ENCODE measurements around the gene PLPPR3.

Gene PLPPR3

DNA sequence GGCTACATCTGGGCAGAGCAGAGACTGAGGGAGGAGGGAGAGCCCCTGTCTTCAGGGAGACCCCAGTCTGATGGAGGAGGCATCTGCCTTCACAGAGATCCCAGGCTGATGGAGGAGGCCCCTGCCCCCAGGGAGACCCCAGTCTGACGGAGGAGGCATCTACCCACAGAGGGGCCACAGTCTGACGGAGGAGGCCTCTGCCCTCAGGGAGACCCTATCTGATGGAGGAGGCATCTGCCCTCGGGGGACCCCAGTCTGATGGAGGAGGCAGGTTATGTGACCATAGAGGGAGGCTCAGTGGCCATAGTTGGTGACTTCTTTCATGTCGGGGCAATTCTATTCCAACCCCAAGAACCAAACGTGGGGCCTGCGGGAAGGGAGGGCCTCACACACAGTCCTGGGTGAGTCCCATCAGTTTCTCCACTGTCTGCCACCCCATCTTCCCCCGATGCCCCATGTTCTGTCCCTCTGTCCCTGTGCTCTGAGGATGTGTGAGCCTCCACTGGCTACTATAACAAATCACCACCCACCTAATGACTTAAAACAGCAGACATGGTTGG, 56.5 kb downstream of the PLPPR3 start:
- DNase-seq, result no peak

DNA sequence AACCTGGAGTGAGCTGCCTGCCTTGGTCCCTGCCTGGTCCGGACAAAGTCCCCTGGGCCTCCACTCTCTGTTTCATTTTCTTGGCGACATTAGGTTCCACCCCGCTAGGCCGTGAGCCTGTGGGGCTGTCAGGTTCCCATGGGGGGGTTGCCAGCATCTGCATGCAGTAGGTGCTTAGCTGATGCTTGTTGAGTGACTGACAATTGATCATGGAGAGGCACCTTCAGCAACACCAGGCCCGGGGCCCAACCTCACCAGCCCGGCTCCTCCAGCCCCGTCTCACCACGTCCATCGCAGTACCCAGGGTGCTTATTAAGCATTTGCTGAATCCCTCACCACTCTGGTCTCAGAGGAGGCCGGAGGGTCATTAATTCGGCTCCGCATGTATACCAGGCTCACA, 57.5 kb downstream of the PLPPR3 start:
- no peak for DNase-seq

DNA sequence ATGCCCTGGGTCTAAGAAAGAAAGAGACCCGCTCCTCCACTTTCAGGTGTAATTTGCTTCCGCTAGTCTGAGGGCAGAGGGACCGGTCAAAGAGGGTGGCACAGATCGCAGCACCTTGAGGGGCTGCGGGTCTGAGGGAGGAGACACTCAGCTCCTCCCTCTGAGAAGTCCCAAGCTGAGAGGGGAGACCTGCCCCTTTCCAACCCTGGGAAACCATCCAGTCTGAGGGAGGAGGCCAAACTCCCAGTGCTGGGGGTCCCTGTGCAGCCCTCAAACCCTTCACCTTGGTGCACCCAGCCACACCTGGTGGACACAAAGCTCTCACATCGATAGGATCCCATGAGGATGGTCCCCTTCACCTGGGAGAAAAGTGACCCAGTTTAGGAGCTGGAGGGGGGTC, 57.9 kb downstream of the PLPPR3 start:
- DNase-seq, result no peak

DNA sequence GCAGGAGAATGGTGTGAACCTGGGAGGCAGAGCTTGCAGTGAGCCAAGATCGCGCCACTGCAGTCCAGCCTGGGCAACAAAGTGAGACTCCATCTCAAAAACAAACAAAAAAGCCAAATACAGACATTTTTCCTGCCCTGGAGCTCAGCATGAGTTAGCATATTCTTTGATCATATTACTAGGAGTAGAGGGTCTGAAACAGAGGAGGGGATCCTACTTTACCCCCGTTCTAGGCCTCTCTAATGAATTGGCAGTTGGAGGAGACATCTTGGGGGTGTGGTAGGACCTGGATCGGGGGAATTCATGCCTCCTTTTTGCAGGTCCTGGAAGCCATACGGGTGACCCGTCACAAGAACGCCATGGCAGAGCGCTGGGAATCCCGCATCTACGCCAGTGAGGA, 58.6 kb downstream of the PLPPR3 start:
- no peak for DNase-seq
